Uterus (tissue), 4 donors: ENCODE measurements around the gene CHAF1B. TPM values are rescaled to one million over a fixed set of nuclear protein-coding genes. Genes with fewer than 3 reads are reported as not detected.

Experiments
- DNase-seq, 2 donors: peaks; one replicate each; pipeline ENCODE4 v3.0.0-alpha.2; 2019 to 2020
- H3K27ac ChIP-seq, 2 donors: fragments of 200-600 bp; sonication (generic); 1 replicate in 1 of 2; 2 replicates in 1 of 2; pipeline ENCODE4 v1.5.1; 2016 to 2018
- H3K27me3 ChIP-seq, 2 donors: fragments of 200-600 bp; sonication (generic); one replicate each; pipeline ENCODE4 v1.5.1; 2018 to 2019; ENCODE audit warnings: control low read depth in 1 of 2
- H3K36me3 ChIP-seq, 2 donors: fragments of 200-600 bp; sonication (generic); one replicate each; pipeline ENCODE4 v1.5.1; 2019; ENCODE audit warnings: control low read depth in 1 of 2
- H3K4me1 ChIP-seq, 2 donors: fragments of 200-600 bp; sonication (generic); one replicate each; pipeline ENCODE4 v1.5.1; 2018 to 2019; ENCODE audit warnings: control low read depth in 1 of 2
- H3K4me3 ChIP-seq, 2 donors: fragments of 200-600 bp; sonication (generic); 1 replicate in 1 of 2; 2 replicates in 1 of 2; pipeline ENCODE4 v1.5.1; 2018 to 2019; ENCODE audit warnings: mild to moderate bottlenecking in 1 of 2
- H3K9me3 ChIP-seq, 2 donors: fragments of 200-600 bp; sonication (generic); one replicate each; pipeline ENCODE4 v1.5.1; 2019; ENCODE audit warnings: control low read depth in 1 of 2
- CTCF ChIP-seq, 4 experiments: fragments of 200-600 bp in 2 of 4; fragments of 450-650 bp in 2 of 4; sonication (generic) in 2 of 4; IDR thresholded peaks; one replicate each; pipeline ENCODE4 v1.5.1; 2016 to 2019; ENCODE audit warnings: antibody characterized with exemption in 4 of 4, mild to moderate bottlenecking in 2 of 4, moderate library complexity in 1 of 4
- POLR2A ChIP-seq, 2 donors: fragments of 450-650 bp; IDR thresholded peaks; one replicate each; pipeline ENCODE4 v1.6.1; 2016; ENCODE audit warnings: antibody characterized with exemption in 2 of 2, mild to moderate bottlenecking in 1 of 2, moderate library complexity in 1 of 2
- intact Hi-C: fragments of 100-400 bp; cut with DNase I; formaldehyde crosslinking; loops from one replicate; pipeline ENCODE4 v1.15.1; 2023; ENCODE audit warnings: low total_unique reads
- total RNA-seq, 4 donors: library from RNA; depleted of rRNA in 3 of 4; stranded (reverse); fragments of >200 nt in 3 of 4; gene quantifications; one replicate each; pipeline versions ENCODE4 v1.1.0 to v1.2.4, GENCODE V29; 2014 to 2023
- donor health status: DM: yes; HTN: yes; CAD: no.

The CHAF1B gene
- total RNA-seq, 4 donors from 2014 or later = under 0.01 to 3.9 (median 2.2) TPM

- H3K27me3 ChIP-seq = no peaks in the 10 kb centered on the region
- H3K4me3 ChIP-seq = no peak overlapping the region
- H3K4me1 ChIP-seq = no peaks in the 10 kb centered on the region
- TF ChIP-seq POLR2A (IDR thresholded peaks at IDR 0.05) (no peak), CTCF (IDR thresholded peaks at IDR 0.05) (peak; percentile 53 to 76 (median 64))
- H3K36me3 ChIP-seq = no peaks in the 10 kb centered on the region
- H3K9me3 ChIP-seq = no peaks in the 10 kb centered on the region
- H3K27ac ChIP-seq = no peak overlapping the region
- peak; percentile 70 to 72 for DNase-seq
- intact Hi-C loops = no loop called here
Measured at GRCh38 chr21:36419996-36420395, 34.8 kb downstream of the CHAF1B start.

GRCh38 chr21:36420571-36421339, 35.6 kb downstream of the CHAF1B start:
- no peaks in the 10 kb centered on the region for H3K36me3 ChIP-seq
- intact Hi-C loops = no loop called here
- no peaks in the 10 kb centered on the region for H3K4me1 ChIP-seq
- H3K9me3 ChIP-seq = no peaks in the 10 kb centered on the region
- H3K27me3 ChIP-seq = no peaks in the 10 kb centered on the region
- TF ChIP-seq CTCF (IDR thresholded peaks at IDR 0.05) = no peak
- no peak for TF ChIP-seq POLR2A (IDR thresholded peaks at IDR 0.05)
- H3K27ac ChIP-seq = no peak overlapping the region
- DNase-seq = no peak
- H3K4me3 ChIP-seq = no peak overlapping the region

GRCh38 chr21:36422279-36423098, 37.3 kb downstream of the CHAF1B start:
- H3K4me3 ChIP-seq = no peak overlapping the region
- no peak for DNase-seq

GRCh38 chr21:36423771-36424433, 38.7 kb downstream of the CHAF1B start:
- no peak for DNase-seq
- H3K4me1 ChIP-seq = no peaks in the 10 kb centered on the region
- H3K9me3 ChIP-seq = no peaks in the 10 kb centered on the region
- no peak overlapping the region for H3K4me3 ChIP-seq
- H3K36me3 ChIP-seq = no peaks in the 10 kb centered on the region
- H3K27me3 ChIP-seq = no peaks in the 10 kb centered on the region
- H3K27ac ChIP-seq = no peak overlapping the region
- TF ChIP-seq POLR2A (IDR thresholded peaks at IDR 0.05) = no peak
- TF ChIP-seq CTCF (IDR thresholded peaks at IDR 0.05) = no peak
- intact Hi-C loops = no loop called here

More at GRCh38 chr21:36422279-36423098, 37.3 kb downstream of the CHAF1B start:
- Histone ChIP-seq H3K27ac (no peak overlapping the region), H3K36me3 (no peaks in the 10 kb centered on the region), H3K9me3 (no peaks in the 10 kb centered on the region), H3K27me3 (no peaks in the 10 kb centered on the region), H3K4me1 (no peaks in the 10 kb centered on the region)
- intact Hi-C loops = no loop called here
- TF ChIP-seq CTCF (IDR thresholded peaks at IDR 0.05) (peak in 2 of 4 experiments; percentile 5 to 22), POLR2A (IDR thresholded peaks at IDR 0.05) (no peak)
